GM19395 (cell line): Measurements from ENCODE around the gene ZFAND3.
"Not testable (repeated sequence)": the region's sequence is repeated elsewhere in the genome, so short reads cannot be mapped to it uniquely, and the experiment has no call there.

Experiments
- ATAC-seq: cut with Tn5 transposase; IDR thresholded peaks from one replicate; pipeline ENCODE4 v1.9.1; 2021; ENCODE audit warnings: mild to moderate bottlenecking, moderate library complexity; ENCODE audit not compliant: unreplicated experiment

Gene ZFAND3

GRCh38 chr6:37862992-37863391 is 43.5 kb downstream of the ZFAND3 start:
- ATAC-seq = no peak

DNA sequence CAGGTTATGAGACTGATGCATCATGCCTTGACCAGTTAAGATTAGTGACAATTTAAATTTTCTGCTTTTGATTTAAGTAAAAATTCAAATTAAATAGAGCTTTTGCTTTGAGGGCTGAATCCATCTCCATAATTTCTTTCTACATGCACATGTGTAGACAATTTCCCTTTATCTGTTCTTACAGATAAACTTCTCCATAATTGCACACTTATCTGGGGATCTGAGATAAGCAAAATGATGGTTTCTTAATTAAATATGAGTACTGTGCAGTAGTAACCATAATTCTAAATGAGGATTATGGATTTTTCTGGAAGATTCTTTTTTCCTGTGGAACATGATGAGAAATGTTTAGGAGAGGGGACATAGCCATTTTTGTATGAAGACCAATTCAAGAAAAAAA is 44.7 kb downstream of the ZFAND3 start:
- ATAC-seq = no peak

- no peak for ATAC-seq
These were observed 46.0 kb downstream of the ZFAND3 start for GRCh38 chr6:37865504-37865903.

GRCh38 chr6:37866590-37867507 is 47.3 kb downstream of the ZFAND3 start:
- ATAC-seq = no peak

GRCh38 chr6:37867756-37868446 is 48.4 kb downstream of the ZFAND3 start:
- peak; percentile 61 for ATAC-seq

GRCh38 chr6:37868447-37868825 is 48.9 kb downstream of the ZFAND3 start:
- ATAC-seq = no peak

GRCh38 chr6:37871616-37872372 is 52.3 kb downstream of the ZFAND3 start:
- ATAC-seq = no peak

DNA sequence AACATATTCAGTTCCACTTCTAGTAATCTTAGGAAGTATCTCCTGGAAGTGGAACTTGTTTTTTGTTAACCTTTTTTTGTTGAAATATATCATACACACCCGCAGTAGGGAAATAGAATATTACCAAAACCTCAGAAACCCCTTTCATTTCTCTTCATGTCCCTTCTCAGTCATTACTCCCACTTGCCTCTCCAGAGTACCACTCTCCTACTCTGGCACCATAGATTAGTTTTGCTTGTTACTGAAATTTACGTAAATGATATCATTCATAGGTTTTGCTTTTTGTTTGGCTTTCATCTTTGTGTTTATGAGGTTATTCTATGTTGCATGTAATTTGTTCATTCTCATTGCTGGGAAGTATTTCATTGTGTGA is 52.8 kb downstream of the ZFAND3 start:
- no peak for ATAC-seq

DNA sequence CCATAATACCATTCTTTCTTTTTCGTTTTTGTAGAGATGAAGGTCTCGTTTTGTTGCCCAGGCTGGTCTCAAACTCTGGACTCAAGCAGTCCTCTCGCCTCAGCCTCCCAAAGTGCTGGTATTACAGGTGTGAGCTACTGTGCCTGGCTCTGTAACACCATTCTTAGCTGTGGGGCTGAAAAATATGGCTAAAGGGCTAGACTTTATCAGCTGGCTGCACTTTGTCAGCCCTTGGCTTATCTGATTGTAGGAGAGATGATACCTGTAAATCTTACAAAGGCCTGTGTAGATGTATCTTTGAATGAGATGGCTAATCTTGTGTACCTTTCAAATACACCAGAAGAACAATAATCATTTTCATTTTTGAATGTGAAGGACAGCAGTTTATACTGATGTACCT is 55.2 kb downstream of the ZFAND3 start:
- no peak for ATAC-seq

- ATAC-seq = no peak
These were observed 56.2 kb downstream of the ZFAND3 start for GRCh38 chr6:37875561-37876309.

- no peak for ATAC-seq
These were observed 57.3 kb downstream of the ZFAND3 start for GRCh38 chr6:37876843-37877242.

- ATAC-seq = no peak
These were observed 58.0 kb downstream of the ZFAND3 start for GRCh38 chr6:37877373-37878149.

- no peak for ATAC-seq
These were observed 58.7 kb downstream of the ZFAND3 start for GRCh38 chr6:37878150-37878710.

DNA sequence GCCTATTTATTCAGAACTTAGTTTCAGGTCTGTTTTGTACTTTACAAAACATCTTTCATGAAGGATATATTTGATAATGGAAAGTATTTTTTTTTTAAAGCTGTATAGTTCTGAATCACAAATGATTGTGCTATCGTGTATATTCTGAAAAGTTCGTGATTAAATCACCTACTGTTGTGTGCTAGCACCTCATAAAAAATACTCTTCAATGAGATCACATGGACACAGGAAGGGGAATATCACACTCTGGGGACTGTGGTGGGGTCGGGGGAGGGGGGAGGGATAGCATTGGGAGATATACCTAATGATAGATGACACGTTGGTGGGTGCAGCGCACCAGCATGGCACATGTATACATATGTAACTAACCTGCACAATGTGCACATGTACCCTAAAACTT is 61.1 kb downstream of the ZFAND3 start:
- ATAC-seq = not testable (repeated sequence)

- no peak for ATAC-seq
These were observed 62.8 kb downstream of the ZFAND3 start for GRCh38 chr6:37882292-37882691.

DNA sequence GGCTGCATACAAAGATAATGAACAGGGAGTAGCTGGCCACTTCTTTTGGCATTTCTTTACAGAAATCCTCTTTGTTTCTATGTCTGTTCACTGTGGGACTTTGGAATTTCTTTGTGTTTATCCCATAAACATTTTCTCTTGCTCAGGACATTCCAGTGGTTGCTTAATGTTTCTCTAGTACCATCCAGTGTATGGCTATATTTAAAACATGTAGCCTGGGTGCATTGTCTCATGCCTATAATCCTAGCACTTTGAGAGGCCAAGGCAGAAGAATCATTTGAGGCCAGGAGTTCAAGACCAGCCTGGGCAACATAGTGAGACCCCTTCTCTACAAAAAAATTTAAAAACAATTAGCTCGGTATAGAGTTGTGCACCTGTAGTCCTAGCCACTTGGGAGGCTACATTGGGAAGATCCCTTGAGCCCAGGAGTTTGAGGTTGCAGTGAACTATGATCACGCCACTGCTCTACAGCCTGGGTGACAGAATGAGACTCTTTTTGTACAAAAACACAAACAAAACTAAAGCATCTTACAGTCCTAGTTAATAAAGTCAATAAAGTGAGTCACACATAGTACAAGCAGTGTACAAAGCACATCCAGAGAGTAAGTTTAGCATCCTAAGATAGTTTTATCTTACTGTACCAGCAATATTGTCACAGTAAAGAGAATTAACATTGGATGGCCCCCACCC is 63.3 kb downstream of the ZFAND3 start:
- no peak for ATAC-seq

GRCh38 chr6:37884548-37884947 is 65.0 kb downstream of the ZFAND3 start:
- no peak for ATAC-seq

DNA sequence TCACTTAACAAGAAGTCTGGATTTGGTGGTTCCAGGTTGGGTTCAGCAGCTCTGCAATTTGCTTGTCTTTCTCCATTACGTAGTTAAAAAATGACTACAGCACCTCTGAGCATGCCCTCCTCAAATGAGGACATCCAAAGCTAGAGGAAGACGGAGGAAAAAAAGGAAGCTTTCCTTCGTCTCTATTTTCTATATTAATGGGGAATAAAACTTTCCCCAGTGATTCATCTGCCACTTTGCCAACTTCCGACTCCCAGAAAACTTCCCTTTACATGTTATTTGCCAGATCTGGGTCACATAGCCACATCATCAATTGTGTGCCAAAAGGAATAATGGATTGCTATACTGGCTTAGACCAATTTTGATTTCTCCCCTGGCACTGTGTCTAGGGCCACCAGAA is 69.5 kb downstream of the ZFAND3 start:
- ATAC-seq = no peak

GRCh38 chr6:37889486-37889885 is 70.0 kb downstream of the ZFAND3 start:
- no peak for ATAC-seq
